HG02678 (cell line): ENCODE data around the gene XPA.

Experiments used
- ATAC-seq: cut with Tn5 transposase; IDR thresholded peaks from one replicate; pipeline ENCODE4 v1.9.1; 2021; ENCODE audit warnings: mild to moderate bottlenecking, moderate library complexity; ENCODE audit not compliant: unreplicated experiment

XPA gene

GRCh38 chr9:97659771-97660170, 37.4 kb downstream of the XPA start:
- no peak for ATAC-seq

GRCh38 chr9:97658707-97659106, 38.4 kb downstream of the XPA start:
- ATAC-seq = no peak

- ATAC-seq = no peak
Observed at GRCh38 chr9:97651646-97652045, 45.5 kb downstream of the XPA start.

GRCh38 chr9:97647996-97648395, 49.1 kb downstream of the XPA start:
- no peak for ATAC-seq

GRCh38 chr9:97645720-97646119, 51.4 kb downstream of the XPA start:
- ATAC-seq = no peak

- no peak for ATAC-seq
Observed at GRCh38 chr9:97640325-97640724, 56.8 kb downstream of the XPA start.

GRCh38 chr9:97638666-97639065, 58.5 kb downstream of the XPA start:
- no peak for ATAC-seq

- no peak for ATAC-seq
Observed at GRCh38 chr9:97636903-97637302, 60.2 kb downstream of the XPA start.

GRCh38 chr9:97635026-97635425, 62.1 kb downstream of the XPA start:
- ATAC-seq = no peak

- peak; percentile 0 for ATAC-seq
Observed at GRCh38 chr9:97633859-97634490, 63.2 kb downstream of the XPA start.

- ATAC-seq = peak; percentile 89
Observed at GRCh38 chr9:97632985-97633858, 63.9 kb downstream of the XPA start, which contains the start of the genes NCBP1 and TSTD2. Gene NCBP1, plus strand, starts transcription at chr9:97633821. Its CDS starts 61 bp downstream, at chr9:97633882. Gene TSTD2, minus strand, starts transcription at chr9:97633368. Its CDS starts 5,806 bp downstream, at chr9:97627562.

GRCh38 chr9:97632248-97632984, 64.7 kb downstream of the XPA start:
- peak; percentile 4 for ATAC-seq

GRCh38 chr9:97630591-97630990, 66.5 kb downstream of the XPA start:
- ATAC-seq = no peak

- ATAC-seq = no peak
Observed at GRCh38 chr9:97629156-97629555, 68.0 kb downstream of the XPA start.

GRCh38 chr9:97628668-97629067, 68.5 kb downstream of the XPA start:
- ATAC-seq = no peak

- ATAC-seq = no peak
Observed at GRCh38 chr9:97627624-97628023, 69.5 kb downstream of the XPA start.

- no peak for ATAC-seq
Observed at GRCh38 chr9:97625620-97626019, 71.5 kb downstream of the XPA start.
